ENCODE measurements around the gene CACNA1C. TPM values are rescaled to one million over a fixed set of nuclear protein-coding genes. Genes with fewer than 3 reads are reported as not detected.

The CACNA1C gene
- total RNA-seq, 2 donors from 2014 or later: 0.84 to 10.2 TPM

- TF ChIP-seq CTCF (IDR thresholded peaks at IDR 0.05): no peak
- H3K9ac ChIP-seq (ENCODE audit: low read depth in 2 of 2, low read length in 2 of 2): no peak overlapping the region
- no peaks in the 10 kb centered on the region for H3K36me3 ChIP-seq
- no peaks in the 10 kb centered on the region for H3K27me3 ChIP-seq
- no peaks in the 10 kb centered on the region for H3K9me3 ChIP-seq
- no peaks in the 10 kb centered on the region for H3K4me1 ChIP-seq
- H3K4me3 ChIP-seq: no peak overlapping the region
- intact Hi-C loops (cut with DNase I): no loop called here
- DNase-seq: no peak
- H3K27ac ChIP-seq: no peak overlapping the region
Measured at GRCh38 chr12:2187195-2187945, 134.6 kb downstream of the CACNA1C start.

GRCh38 chr12:2190085-2190484 lies 137.3 kb downstream of the CACNA1C start:
- H3K4me3 ChIP-seq: no peak overlapping the region
- intact Hi-C loops (cut with DNase I): no loop called here
- H3K9ac ChIP-seq (ENCODE audit: low read depth in 2 of 2, low read length in 2 of 2): no peak overlapping the region
- no peak for TF ChIP-seq CTCF (IDR thresholded peaks at IDR 0.05)
- DNase-seq: no peak
- H3K9me3 ChIP-seq: no peaks in the 10 kb centered on the region
- H3K27ac ChIP-seq: no peak overlapping the region
- no peaks in the 10 kb centered on the region for H3K36me3 ChIP-seq
- H3K4me1 ChIP-seq: no peaks in the 10 kb centered on the region
- no peaks in the 10 kb centered on the region for H3K27me3 ChIP-seq

GRCh38 chr12:2190896-2191533 lies 138.2 kb downstream of the CACNA1C start:
- Histone ChIP-seq H3K36me3 (no peaks in the 10 kb centered on the region), H3K4me1 (no peaks in the 10 kb centered on the region), H3K9ac (ENCODE audit: low read depth in 2 of 2, low read length in 2 of 2) (no peak overlapping the region), H3K4me3 (no peak overlapping the region), H3K27ac (no peak overlapping the region), H3K9me3 (no peaks in the 10 kb centered on the region), H3K27me3 (no peaks in the 10 kb centered on the region)
- TF ChIP-seq CTCF (IDR thresholded peaks at IDR 0.05): no peak
- intact Hi-C loops (cut with DNase I): no loop called here
- DNase-seq: no peak

- no peak for TF ChIP-seq CTCF (IDR thresholded peaks at IDR 0.05)
- intact Hi-C loops (cut with DNase I): no loop called here
- H3K9ac ChIP-seq (ENCODE audit: low read depth in 2 of 2, low read length in 2 of 2): no peak overlapping the region
- no peak overlapping the region for H3K4me3 ChIP-seq
- no peaks in the 10 kb centered on the region for H3K9me3 ChIP-seq
- no peaks in the 10 kb centered on the region for H3K36me3 ChIP-seq
- H3K27ac ChIP-seq: no peak overlapping the region
- DNase-seq: no peak
- H3K27me3 ChIP-seq: no peaks in the 10 kb centered on the region
- no peaks in the 10 kb centered on the region for H3K4me1 ChIP-seq
Measured at GRCh38 chr12:2191534-2192153, 138.9 kb downstream of the CACNA1C start.

- no peaks in the 10 kb centered on the region for H3K27me3 ChIP-seq
- no peaks in the 10 kb centered on the region for H3K4me1 ChIP-seq
- H3K9ac ChIP-seq (ENCODE audit: low read depth in 2 of 2, low read length in 2 of 2): no peak overlapping the region
- no peak overlapping the region for H3K27ac ChIP-seq
- intact Hi-C loops (cut with DNase I): no loop called here
- no peak for DNase-seq
- H3K4me3 ChIP-seq: no peak overlapping the region
- TF ChIP-seq CTCF (IDR thresholded peaks at IDR 0.05): no peak
- H3K9me3 ChIP-seq: no peaks in the 10 kb centered on the region
- no peaks in the 10 kb centered on the region for H3K36me3 ChIP-seq
Measured at GRCh38 chr12:2192231-2192630, 139.4 kb downstream of the CACNA1C start.
